GM12892 (cell line): Measurements from ENCODE around the gene SLC9A3.

Experiments
- DNase-seq: peaks from one replicate; pipeline ENCODE4 v3.0.0; 2011; ENCODE audit not compliant: insufficient read length
- FAIRE-seq: peaks from 2 replicates; lab custom pipeline; 2011; peaks lifted over from hg19 to GRCh38; lab: Jason Lieb, UNC
- POLR2A ChIP-seq: IDR thresholded peaks from 2 replicates; pipeline ENCODE4 v1.6.1; 2011; ENCODE audit warnings: low read depth, low read length, control low read depth
- POLR2AphosphoS5 ChIP-seq: IDR thresholded peaks from 2 replicates; pipeline ENCODE4 v1.6.1; 2011; ENCODE audit warnings: low read depth, low read length, control low read depth
- TAF1 ChIP-seq: IDR thresholded peaks from 2 replicates; pipeline ENCODE4 v1.6.1; 2011; ENCODE audit warnings: low read depth, mild to moderate bottlenecking, control low read depth, low read length, borderline replicate concordance

Gene SLC9A3

DNA sequence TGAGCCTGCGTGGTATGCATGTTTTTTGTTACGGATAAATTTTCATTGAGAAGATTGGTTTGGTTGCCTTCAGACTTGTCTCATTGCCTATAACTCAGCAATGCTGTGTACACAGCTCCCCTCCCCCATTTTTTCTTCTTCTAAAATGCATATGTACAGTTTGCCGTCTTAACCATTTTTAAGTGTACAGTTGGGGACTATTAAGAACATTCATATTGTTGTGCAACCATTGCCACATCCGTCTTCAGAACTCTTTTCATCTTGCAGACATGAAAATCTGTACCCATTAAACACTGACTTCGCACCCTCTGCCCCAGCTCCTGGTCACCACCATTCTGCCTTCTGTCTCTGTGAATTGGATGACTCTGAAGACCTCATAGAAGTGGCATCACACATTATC lies 75.1 kb downstream of the SLC9A3 start:
- no peak for TF ChIP-seq POLR2AphosphoS5
- FAIRE-seq = no peak
- DNase-seq = no peak

DNA sequence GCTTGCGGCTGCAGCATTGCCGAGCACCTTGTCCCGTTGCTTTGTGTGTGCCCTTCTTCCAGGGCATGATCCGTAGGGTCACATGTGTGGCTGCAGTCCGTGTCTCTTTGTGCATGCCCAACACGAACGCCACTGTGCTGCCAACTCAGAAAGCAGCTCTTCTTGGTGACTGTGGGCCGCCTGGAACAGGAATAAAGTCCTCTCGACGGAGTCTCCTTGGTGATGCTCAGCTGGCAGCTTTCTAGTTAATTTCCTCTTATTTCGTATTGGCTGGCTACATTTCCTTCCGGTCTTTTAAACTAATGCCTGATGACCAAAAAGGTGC lies 75.5 kb downstream of the SLC9A3 start:
- TF ChIP-seq TAF1 = no peak
- TF ChIP-seq POLR2AphosphoS5 = no peak
- TF ChIP-seq POLR2A = no peak
- DNase-seq = no peak
- FAIRE-seq = no peak

GRCh38 chr5:448061-448765 lies 76.0 kb downstream of the SLC9A3 start:
- TF ChIP-seq TAF1 (no peak), POLR2AphosphoS5 (no peak), POLR2A (no peak)
- FAIRE-seq (no peak), DNase-seq (no peak)

GRCh38 chr5:447501-447900 lies 76.7 kb downstream of the SLC9A3 start:
- no peak for FAIRE-seq
- TF ChIP-seq POLR2A = no peak
- no peak for DNase-seq

DNA sequence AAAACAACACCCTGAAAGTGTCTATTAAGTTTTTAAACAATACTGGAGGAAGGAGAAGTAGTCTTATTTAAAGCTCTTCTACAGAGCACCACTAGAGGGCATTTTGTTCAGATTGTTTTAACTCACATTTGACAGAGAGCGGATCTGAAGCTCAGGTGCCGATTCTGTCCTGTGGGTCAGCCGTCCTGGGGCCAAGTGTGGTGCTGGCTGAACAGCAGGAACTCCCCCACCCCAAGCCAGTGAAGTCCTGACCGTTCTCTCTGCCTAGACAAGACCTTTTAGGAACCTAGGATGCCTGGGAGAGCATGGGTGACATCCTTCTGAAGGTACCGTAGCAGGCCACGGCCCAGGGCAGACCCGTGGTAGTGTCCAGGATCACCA lies 77.4 kb downstream of the SLC9A3 start:
- peak; percentile 36 for FAIRE-seq
- DNase-seq = no peak
- TF ChIP-seq POLR2AphosphoS5 = no peak
- no peak for TF ChIP-seq POLR2A
- no peak for TF ChIP-seq TAF1

DNA sequence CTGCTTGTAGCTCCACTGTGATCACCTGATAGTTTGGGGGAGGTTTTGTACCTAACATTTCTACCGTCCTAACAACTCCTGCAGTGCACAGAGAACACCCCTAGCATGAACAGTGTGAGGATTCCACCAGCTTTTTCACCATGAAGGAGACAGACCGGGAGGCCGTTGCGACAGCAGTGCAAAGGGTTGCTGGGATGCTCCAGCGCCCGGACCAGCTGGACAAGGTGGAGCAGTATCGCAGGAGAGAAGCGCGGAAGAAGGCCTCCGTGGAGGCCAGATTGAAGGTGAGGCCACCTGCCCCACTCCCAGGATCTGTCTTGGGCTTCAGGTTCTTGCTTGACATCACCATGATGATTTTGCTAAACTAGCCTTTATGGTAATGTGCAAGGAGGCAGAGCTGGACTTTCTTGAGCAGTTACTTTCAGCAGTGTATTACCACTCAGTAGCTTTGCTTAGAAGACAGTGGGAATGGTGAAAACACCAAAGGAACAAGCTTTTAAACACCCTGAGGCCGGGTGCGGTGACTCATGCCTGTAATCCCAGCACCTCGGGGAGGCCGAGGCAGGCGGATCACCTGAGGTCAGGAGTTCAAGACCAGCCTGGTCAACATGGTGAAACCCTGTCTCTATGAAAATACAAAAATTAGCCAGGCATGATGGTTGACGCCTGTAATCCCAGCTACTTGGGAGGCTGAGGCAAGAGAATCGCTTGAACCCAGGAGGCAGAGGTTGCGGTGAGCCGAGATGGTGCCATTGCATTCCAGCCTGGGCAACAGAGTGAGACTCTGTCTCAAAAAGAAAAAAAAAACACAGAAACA lies 78.0 kb downstream of the SLC9A3 start:
- FAIRE-seq (no peak), DNase-seq (no peak)
- no peak for TF ChIP-seq POLR2AphosphoS5
- TF ChIP-seq TAF1 = no peak
- no peak for TF ChIP-seq POLR2A

DNA sequence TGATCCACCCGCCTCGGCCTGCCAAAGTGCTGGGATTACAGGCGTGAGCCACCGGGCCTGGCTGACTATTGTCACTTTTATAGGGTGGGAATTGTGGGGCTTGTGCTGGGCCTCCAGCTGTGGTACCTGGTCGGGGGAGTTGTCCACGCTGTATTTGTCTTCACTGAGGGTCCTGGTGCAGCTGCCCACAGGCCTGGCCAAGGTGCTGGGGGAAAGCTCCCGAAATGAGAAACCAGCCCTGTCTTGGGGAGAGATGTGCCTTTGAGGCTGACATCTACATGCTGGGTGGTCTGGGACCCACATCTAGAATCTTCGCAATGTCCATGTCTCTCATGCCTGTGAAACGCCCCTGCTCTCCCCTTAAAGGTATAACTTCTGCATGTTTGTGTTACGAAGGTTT lies 78.7 kb downstream of the SLC9A3 start:
- no peak for FAIRE-seq
- DNase-seq = no peak
- TF ChIP-seq POLR2AphosphoS5 (no peak), TAF1 (no peak), POLR2A (no peak)

DNA sequence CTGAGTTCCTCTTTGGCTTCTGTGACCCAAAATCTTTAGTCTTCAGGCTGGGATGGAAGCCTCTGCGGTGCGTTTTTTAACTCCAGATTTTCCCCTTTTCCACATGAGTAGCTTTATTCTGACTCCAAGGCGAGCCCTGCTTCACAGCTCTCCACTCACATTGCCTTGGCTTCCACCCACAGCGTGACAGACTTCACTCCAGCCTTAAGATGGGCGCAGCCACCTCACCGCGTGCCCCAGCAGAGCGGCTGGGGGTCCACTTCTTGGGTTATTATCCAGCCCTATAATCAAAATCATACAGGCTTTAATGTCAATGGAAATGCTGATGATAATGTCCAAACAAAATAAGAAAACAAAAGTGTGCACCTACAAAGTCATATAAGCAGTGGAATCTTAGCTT lies 80.0 kb downstream of the SLC9A3 start:
- no peak for TF ChIP-seq POLR2A
- TF ChIP-seq TAF1 = no peak
- TF ChIP-seq POLR2AphosphoS5 = no peak
- no peak for FAIRE-seq
- no peak for DNase-seq

DNA sequence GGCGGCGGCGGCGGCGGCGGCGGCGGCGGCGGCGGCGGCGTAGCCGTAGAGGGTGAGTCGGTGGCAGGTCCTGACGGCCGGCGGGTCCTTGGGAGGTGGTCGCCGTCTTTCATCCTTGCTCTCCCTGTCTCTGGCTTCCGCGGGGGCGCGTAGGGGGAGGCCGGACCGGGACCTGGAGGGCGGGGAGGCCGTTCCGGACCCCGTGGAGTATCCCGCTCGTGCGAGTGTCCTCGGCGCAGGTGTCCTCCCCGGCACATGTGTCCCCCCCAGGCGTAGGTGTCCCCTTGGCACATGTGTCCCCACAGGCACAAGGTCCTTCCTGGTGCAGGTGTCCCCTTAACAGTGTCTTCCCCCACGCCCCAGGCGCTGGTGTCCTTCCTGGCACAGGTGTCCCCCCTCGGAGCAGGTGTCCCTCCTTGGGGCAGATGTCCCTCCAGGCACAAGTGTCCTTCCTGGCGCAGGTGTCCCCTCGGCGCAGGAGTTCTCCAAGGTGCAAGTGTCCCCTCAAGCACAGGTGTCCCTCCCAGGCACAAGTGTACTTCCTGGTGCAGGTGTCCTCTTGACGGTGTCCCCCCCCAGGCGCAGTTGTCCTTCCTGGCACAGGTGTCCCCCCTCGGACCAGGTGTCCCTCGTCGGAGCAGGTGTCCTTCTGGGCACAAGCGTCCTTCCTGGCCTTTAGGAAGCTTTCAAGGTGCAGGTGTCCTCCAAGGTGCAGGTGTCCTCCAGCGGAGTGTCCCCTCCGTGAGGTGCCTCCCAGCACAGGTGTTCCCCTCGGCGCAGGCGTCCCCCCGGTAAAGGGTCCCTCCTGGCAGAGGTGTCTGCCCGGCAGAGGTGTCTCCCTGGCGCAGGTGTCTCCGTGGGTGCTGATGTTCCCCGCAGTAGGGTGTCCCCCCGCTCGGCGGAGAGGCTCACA lies 80.8 kb downstream of the SLC9A3 start:
- TF ChIP-seq POLR2AphosphoS5 (no peak), TAF1 (no peak), POLR2A (no peak; the same call in 1 of the 2 replicates)
- peak; percentile 49 for DNase-seq
- FAIRE-seq = no peak

DNA sequence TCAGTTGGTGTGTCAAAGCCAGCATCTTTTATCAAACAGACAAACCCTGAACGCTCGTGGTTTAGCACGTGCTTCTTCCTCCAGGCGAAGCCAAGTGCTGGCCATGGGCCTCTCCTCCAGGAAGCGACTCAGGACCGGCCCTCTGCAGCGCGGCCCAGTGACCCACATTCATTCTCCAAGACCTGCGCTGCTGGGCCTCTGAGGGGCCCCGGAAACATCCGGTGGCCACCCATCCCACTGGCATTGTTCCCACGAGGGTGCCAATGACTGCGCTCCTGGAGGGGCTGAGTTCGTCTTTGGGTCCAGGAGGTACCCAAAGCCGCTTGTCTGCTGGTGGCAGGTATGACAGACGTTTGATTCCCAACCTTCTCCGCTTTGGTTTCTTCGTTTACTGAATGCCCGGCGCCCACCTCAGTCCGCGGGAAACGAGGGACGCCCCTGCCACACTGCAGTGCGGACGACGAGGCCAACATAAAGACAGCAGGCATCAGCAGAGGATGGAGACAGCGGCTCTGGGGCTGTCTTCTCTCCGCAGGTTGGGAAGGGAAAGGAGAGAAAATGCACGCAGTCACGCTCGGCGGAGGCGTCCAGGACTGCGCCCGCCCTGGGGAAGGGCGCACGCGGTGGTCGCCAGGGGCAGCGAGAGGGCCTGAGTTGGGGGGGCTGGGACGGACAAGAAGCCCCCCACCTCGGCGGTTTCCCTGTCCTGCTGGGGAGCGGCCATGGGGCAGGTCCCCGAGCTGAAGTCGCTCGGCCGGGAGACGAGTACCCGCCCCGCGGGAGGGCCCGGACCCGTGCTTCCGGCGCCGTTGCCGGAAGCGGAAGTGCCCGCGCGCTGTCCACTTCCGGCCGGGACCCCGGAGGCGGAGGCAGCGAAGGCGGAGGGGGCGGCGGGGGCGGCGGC lies 81.7 kb downstream of the SLC9A3 start, which contains the start of gene EXOC3:
Gene EXOC3, plus strand, starts transcription at position 842 of the 904 bp plus-strand sequence. CDS start 3,030 bp downstream, outside the sequence.
- FAIRE-seq (peak; percentile 88), DNase-seq (peak; percentile 98)
- 0 out of 2 replicates have a peak, but pooled peaks have one; percentile 61 for TF ChIP-seq POLR2AphosphoS5
- peak; percentile 80; the same call in 1 of the 2 replicates for TF ChIP-seq POLR2A
- TF ChIP-seq TAF1 = peak; percentile 50; the same call in 1 of the 2 replicates

- FAIRE-seq = no peak
- TF ChIP-seq POLR2A (no peak), POLR2AphosphoS5 (no peak), TAF1 (no peak)
- no peak for DNase-seq
Observed at GRCh38 chr5:441996-442334, 82.3 kb downstream of the SLC9A3 start.
